Panc1 (cell line): ENCODE results near the gene ST8SIA6. TPM values are rescaled to one million over a fixed set of nuclear protein-coding genes. Genes with fewer than 3 reads are reported as not detected.

ENCODE experiments used
- ATAC-seq: fragments of 200-7000 bp; cut with Tn5 transposase; 2 replicates; pipeline ENCODE4 v1.9.1; 2020; ENCODE audit warnings: mild to moderate bottlenecking, moderate library complexity
- BruUV-seq: library from RNA; stranded (reverse); fragments of 400-500 nt; replicated peaks from 2 replicates; lab custom pipeline; 2021; lab: Mats Ljungman, UMichigan
- CTCF ChIA-PET: fragments of 300-600 bp; sonication (Branson Sonifier 250); formaldehyde crosslinking; loops from one replicate; lab custom pipeline; 2022; ENCODE audit warnings: antibody characterized with exemption; lab: Charles Lee
- POLR2A ChIA-PET: fragments of 300-600 bp; sonication (Branson Sonifier 250); formaldehyde crosslinking; loops from one replicate; lab custom pipeline; 2022; ENCODE audit warnings: antibody characterized with exemption; lab: Charles Lee
- DNase-seq: peaks from one replicate; pipeline ENCODE4 v3.0.0-alpha.2; 2010; ENCODE audit warnings: low read depth, low spot score
- H3K27ac ChIP-seq: 2 replicates; pipeline ENCODE4 v1.5.1; 2011; ENCODE audit warnings: mild to moderate bottlenecking, low read length, inconsistent platforms
- H3K27me3 ChIP-seq: fragments of 200-500 bp; sonication (Bioruptor generic); 2 replicates; pipeline ENCODE4 v1.6.0; 2014; ENCODE audit warnings: low read length, inconsistent platforms; ENCODE audit not compliant: control insufficient read depth, insufficient read depth
- H3K36me3 ChIP-seq: fragments of 200-500 bp; sonication (Bioruptor generic); 2 replicates; pipeline ENCODE4 v1.5.1; 2014; ENCODE audit warnings: inconsistent platforms, mild to moderate bottlenecking, low read length, moderate library complexity; ENCODE audit not compliant: control insufficient read depth, insufficient read depth
- H3K4me1 ChIP-seq: 2 replicates; pipeline ENCODE4 v1.5.1; 2011; ENCODE audit warnings: inconsistent platforms, mild to moderate bottlenecking, low read length, moderate library complexity; ENCODE audit not compliant: control insufficient read depth, insufficient read depth
- H3K4me3 ChIP-seq, 2 experiments: 2 replicates each; pipeline ENCODE4 v1.5.1; 2011 to 2012; ENCODE audit warnings: low read depth in 2 of 2, low read length in 2 of 2, mild to moderate bottlenecking in 2 of 2, inconsistent platforms in 1 of 2, moderate library complexity in 1 of 2
- H3K9me3 ChIP-seq: fragments of 200-500 bp; sonication (Bioruptor generic); 2 replicates; pipeline ENCODE4 v1.5.1; 2014; ENCODE audit warnings: low read depth, mild to moderate bottlenecking, inconsistent platforms, low read length, moderate library complexity; ENCODE audit not compliant: control insufficient read depth, insufficient read depth
- CTCF ChIP-seq: fragments of 450-650 bp; IDR thresholded peaks from 2 replicates; pipeline ENCODE4 v1.5.1; 2017; ENCODE audit warnings: mild to moderate bottlenecking
- POLR2AphosphoS5 ChIP-seq: IDR thresholded peaks from 2 replicates; pipeline ENCODE4 v1.6.1; 2012; ENCODE audit warnings: mild to moderate bottlenecking, low read depth, low read length, moderate library complexity
- REST ChIP-seq, 2 experiments: IDR thresholded peaks; 2 replicates each; pipeline ENCODE4 v1.6.1; 2011 to 2012; ENCODE audit warnings: low read depth in 2 of 2, control low read depth in 1 of 2, low read length in 1 of 2, mild to moderate bottlenecking in 1 of 2, moderate library complexity in 1 of 2; ENCODE audit not compliant: insufficient read depth in 1 of 2
- SIN3A ChIP-seq: IDR thresholded peaks from 2 replicates; pipeline ENCODE4 v1.6.1; 2012; ENCODE audit warnings: low read depth, mild to moderate bottlenecking, low read length, moderate library complexity, borderline replicate concordance; ENCODE audit not compliant: insufficient read depth
- TCF7L2 ChIP-seq: IDR thresholded peaks from 2 replicates; pipeline ENCODE4 v1.6.1; 2011; ENCODE audit warnings: mild to moderate bottlenecking, low read depth, low read length, inconsistent platforms
- in situ Hi-C: cut with HindIII; loops from 2 replicates; pipeline ENCODE4 v1.10.0; 2016; ENCODE audit warnings: low sequenced_read_pairs, low pct_unique_long_range_greater_than_20kb
- intact Hi-C: fragments of 100-400 bp; cut with micrococcal nuclease; formaldehyde crosslinking; loops from one replicate; pipeline ENCODE4 v1.10.0; 2022; ENCODE audit not compliant: unreplicated experiment
- total RNA-seq: library from RNA; stranded (reverse); gene quantifications from one replicate; pipeline ENCODE4 v1.2.1, GENCODE V29; 2021; ENCODE audit not compliant: unreplicated experiment

ST8SIA6 gene
- total RNA-seq, 1 experiment from 2014 or later: 0.82 TPM

GRCh38 chr10:17335065-17335464 is 119.3 kb downstream of the ST8SIA6 start:
- ChIA-PET POLR2A (interaction anchor here (0.6 kb wide), 1 partner anchor 447 kb away, joined by 9 read pairs; no protein-coding TSS in a partner anchor), CTCF (no interaction called here)
- no peak overlapping the region for H3K4me3 ChIP-seq
- intact Hi-C loops: no loop called here
- no peaks in the 10 kb centered on the region for H3K36me3 ChIP-seq
- DNase-seq: no peak
- H3K27me3 ChIP-seq: no peaks in the 10 kb centered on the region
- ATAC-seq: no peak
- in situ Hi-C loops: no loop called here
- TF ChIP-seq CTCF (no peak), SIN3A (no peak), POLR2AphosphoS5 (no peak), TCF7L2 (no peak), REST (IDR thresholded peaks at IDR 0.05; ENCODE audit: insufficient read depth in 1 of 2, low read depth in 2 of 2, low read length in 1 of 2) (no peak)
- H3K9me3 ChIP-seq: no peaks in the 10 kb centered on the region
- H3K27ac ChIP-seq: no peak overlapping the region
- no TSS peak for BruUV-seq
- H3K4me1 ChIP-seq: no peaks in the 10 kb centered on the region

GRCh38 chr10:17330501-17330900 is 123.9 kb downstream of the ST8SIA6 start:
- Histone ChIP-seq H3K36me3 (no peaks in the 10 kb centered on the region), H3K27me3 (no peaks in the 10 kb centered on the region), H3K27ac (no peak overlapping the region), H3K4me3 (no peak overlapping the region), H3K9me3 (no peaks in the 10 kb centered on the region), H3K4me1 (no peaks in the 10 kb centered on the region)
- in situ Hi-C loops (no loop called here), intact Hi-C loops (no loop called here)
- BruUV-seq: no TSS peak
- ChIA-PET POLR2A (no interaction called here), CTCF (no interaction called here)
- no peak for ATAC-seq
- TF ChIP-seq POLR2AphosphoS5 (no peak), TCF7L2 (no peak), SIN3A (no peak), CTCF (no peak), REST (IDR thresholded peaks at IDR 0.05; ENCODE audit: insufficient read depth in 1 of 2, low read depth in 2 of 2, low read length in 1 of 2) (no peak)
- DNase-seq: no peak
